A549 (cell line): ENCODE results near the gene GRAMD1A. TPM values are rescaled to one million over a fixed set of nuclear protein-coding genes. Genes with fewer than 3 reads are reported as not detected.

Experiments
- ATAC-seq, 2 experiments: fragments of 200-7000 bp in 1 of 2; fragments of >200 bp in 1 of 2; cut with Nextera tagmentation in 1 of 2; cut with Tn5 transposase in 1 of 2; 3 replicates each; pipeline versions ENCODE4 v1.8.0 to v1.9.1; 2018 to 2020; ENCODE audit warnings: mild to moderate bottlenecking in 1 of 2, moderate library complexity in 1 of 2
- CTCF ChIA-PET: fragments of 300-600 bp; sonication (Branson Sonifier 250); formaldehyde crosslinking; extraction: SDS; loops from one replicate; lab custom pipeline; 2021; ENCODE audit warnings: antibody characterized with exemption, inconsistent platforms; lab: Yijun Ruan, JAX
- POLR2A ChIA-PET: fragments of 350-600 bp; formaldehyde crosslinking; extraction: SDS; loops from one replicate; lab custom pipeline; 2021; ENCODE audit warnings: antibody characterized with exemption, inconsistent platforms; lab: Yijun Ruan, JAX
- DNase-seq, 2 experiments: peaks; one replicate each; pipeline versions ENCODE4 v3.0.0 to v3.0.0-alpha.2; 2011 to 2016; ENCODE audit warnings: low read depth in 1 of 2, low spot score in 1 of 2
- FAIRE-seq: peaks from 2 replicates; lab custom pipeline; 2011; peaks lifted over from hg19 to GRCh38; lab: Jason Lieb, UNC
- H3K27ac ChIP-seq, 2 experiments: fragments of >200 bp; sonication (Bioruptor Twin); formaldehyde crosslinking; 3 replicates each; pipeline ENCODE4 v1.5.1; 2016 to 2017
- H3K4me1 ChIP-seq: fragments of >200 bp; sonication (Bioruptor Twin); formaldehyde crosslinking; 3 replicates; pipeline ENCODE4 v1.6.1; 2016
- H3K4me2 ChIP-seq: fragments of >200 bp; sonication (Bioruptor Twin); formaldehyde crosslinking; 3 replicates; pipeline ENCODE4 v1.6.1; 2016
- H3K4me3 ChIP-seq: fragments of >200 bp; sonication (Bioruptor Twin); formaldehyde crosslinking; 3 replicates; pipeline ENCODE4 v1.5.1; 2016
- H3K9me3 ChIP-seq: fragments of >200 bp; sonication (Bioruptor Twin); formaldehyde crosslinking; 3 replicates; pipeline ENCODE4 v1.6.1; 2016
- BCL3 ChIP-seq: fragments of >200 bp; sonication (Bioruptor Twin); formaldehyde crosslinking; IDR thresholded peaks from 3 replicates; pipeline ENCODE4 v1.6.1; 2016
- CBX8 ChIP-seq: fragments of 200-600 bp; sonication (generic); IDR thresholded peaks from 2 replicates; pipeline ENCODE4 v1.6.1; 2016
- CEBPB ChIP-seq, 2 experiments: fragments of >200 bp in 1 of 2; sonication (Bioruptor Twin) in 1 of 2; formaldehyde crosslinking in 1 of 2; IDR thresholded peaks; 2 replicates each; pipeline ENCODE4 v1.6.1; 2012 to 2016
- CHD4 ChIP-seq: fragments of 200-600 bp; sonication (generic); IDR thresholded peaks from 2 replicates; pipeline ENCODE4 v1.6.1; 2016; ENCODE audit warnings: antibody characterized with exemption, mild to moderate bottlenecking, borderline replicate concordance
- EHF ChIP-seq: fragments of 250-450 bp; sonication (Bioruptor Pico); IDR thresholded peaks from 2 replicates; pipeline ENCODE4 v1.5.0; 2020; ENCODE audit warnings: mild to moderate bottlenecking
- EHMT2 ChIP-seq: fragments of 200-600 bp; sonication (generic); IDR thresholded peaks from 2 replicates; pipeline ENCODE4 v1.6.1; 2016; ENCODE audit warnings: antibody characterized with exemption, low read depth, mild to moderate bottlenecking, moderate library complexity
- ELK1 ChIP-seq: fragments of 150-350 bp; IDR thresholded peaks from 2 replicates; pipeline ENCODE4 v1.6.1; 2014; ENCODE audit warnings: low read depth, mild to moderate bottlenecking, low read length
- FOSL2 ChIP-seq, 2 experiments: fragments of 450-650 bp in 1 of 2; fragments of >200 bp in 1 of 2; sonication (Bioruptor Twin) in 1 of 2; formaldehyde crosslinking; IDR thresholded peaks; 2 replicates each; pipeline versions ENCODE4 v1.5.0 to v1.6.1; 2016 to 2020; ENCODE audit warnings: mild to moderate bottlenecking in 1 of 2, moderate library complexity in 1 of 2
- FOXS1 ChIP-seq: fragments of 250-450 bp; sonication (Bioruptor Pico); IDR thresholded peaks from 2 replicates; pipeline ENCODE4 v1.5.0; 2020; ENCODE audit warnings: mild to moderate bottlenecking, moderate library complexity
- GATA3 ChIP-seq: IDR thresholded peaks from 2 replicates; pipeline ENCODE4 v1.6.1; 2012; ENCODE audit warnings: borderline replicate concordance
- HDAC2 ChIP-seq: fragments of 200-600 bp; sonication (generic); IDR thresholded peaks from 2 replicates; pipeline ENCODE4 v1.6.1; 2016
- HOXA7 ChIP-seq: fragments of 250-450 bp; sonication (Bioruptor Pico); IDR thresholded peaks from 2 replicates; pipeline ENCODE4 v1.5.0; 2020; ENCODE audit warnings: mild to moderate bottlenecking, moderate library complexity
- HOXB5 ChIP-seq: fragments of 250-450 bp; sonication (Bioruptor Pico); IDR thresholded peaks from 2 replicates; pipeline ENCODE4 v1.5.0; 2020; ENCODE audit warnings: mild to moderate bottlenecking, moderate library complexity
- JUN ChIP-seq, 2 experiments: fragments of >200 bp; sonication (Bioruptor Twin); formaldehyde crosslinking; IDR thresholded peaks; 2 replicates in 1 of 2; 3 replicates in 1 of 2; pipeline ENCODE4 v1.6.1; 2016 to 2017
- KDM5A ChIP-seq: fragments of 200-600 bp; sonication (generic); IDR thresholded peaks from 2 replicates; pipeline ENCODE4 v1.6.1; 2016; ENCODE audit warnings: antibody characterized with exemption, mild to moderate bottlenecking
- MAFK ChIP-seq: fragments of 450-650 bp; IDR thresholded peaks from 2 replicates; pipeline ENCODE4 v1.6.1; 2014; ENCODE audit not compliant: partially characterized antibody
- MAZ ChIP-seq: fragments of 150-350 bp; IDR thresholded peaks from 2 replicates; pipeline ENCODE4 v1.6.1; 2014; ENCODE audit warnings: antibody characterized with exemption, low read depth, low read length, borderline replicate concordance
- NR3C1 ChIP-seq: fragments of >200 bp; sonication (Bioruptor Twin); formaldehyde crosslinking; IDR thresholded peaks from 3 replicates; pipeline ENCODE4 v1.6.1; 2017
- RAD21 ChIP-seq, 2 experiments: fragments of >200 bp in 1 of 2; sonication (Bioruptor Twin) in 1 of 2; formaldehyde crosslinking in 1 of 2; IDR thresholded peaks in 1 of 2; conservative IDR thresholded peaks in 1 of 2; 2 replicates in 1 of 2; 3 replicates in 1 of 2; pipeline ENCODE4 v1.6.1; 2012 to 2018; ENCODE audit warnings: inconsistent platforms in 1 of 2
- RARB ChIP-seq: fragments of 250-450 bp; sonication (Bioruptor Pico); IDR thresholded peaks from 2 replicates; pipeline ENCODE4 v1.8.0; 2021; ENCODE audit warnings: mild to moderate bottlenecking, moderate library complexity
- RCOR1 ChIP-seq: fragments of 150-350 bp; IDR thresholded peaks from 2 replicates; pipeline ENCODE4 v1.6.1; 2014; ENCODE audit warnings: antibody characterized with exemption, low read length, low read depth
- RNF2 ChIP-seq: fragments of 200-600 bp; sonication (generic); IDR thresholded peaks from 2 replicates; pipeline ENCODE4 v1.6.1; 2016; ENCODE audit warnings: low read depth, mild to moderate bottlenecking, antibody characterized with exemption, moderate library complexity, borderline replicate concordance
- SMC3 ChIP-seq: fragments of >200 bp; sonication (Bioruptor Twin); formaldehyde crosslinking; IDR thresholded peaks from 3 replicates; pipeline ENCODE4 v1.6.1; 2018; ENCODE audit warnings: inconsistent platforms
- TP53 ChIP-seq: fragments of 250-450 bp; sonication (Bioruptor Pico); IDR thresholded peaks from 2 replicates; pipeline ENCODE4 v1.5.0; 2021; ENCODE audit warnings: mild to moderate bottlenecking, moderate library complexity
- USF2 ChIP-seq: fragments of 450-650 bp; IDR thresholded peaks from 2 replicates; pipeline ENCODE4 v1.6.1; 2014; ENCODE audit warnings: antibody characterized with exemption
- ZC3H11A ChIP-seq: fragments of 450-650 bp; IDR thresholded peaks from 2 replicates; pipeline ENCODE4 v1.6.1; 2014; ENCODE audit warnings: antibody characterized with exemption, mild to moderate bottlenecking
- ZFP36 ChIP-seq: fragments of 450-650 bp; IDR thresholded peaks from 2 replicates; pipeline ENCODE4 v1.6.1; 2014; ENCODE audit warnings: borderline replicate concordance; ENCODE audit not compliant: partially characterized antibody
- WGBS: methylation state at CpG from one replicate; pipeline ENCODE4 v1.1.6; 2017; ENCODE audit errors: missing lambda C conversion rate; 5-methylcytosine and 5-hydroxymethylcytosine counted together
- polyA plus RNA-seq, 4 experiments: library from polyadenylated mRNA; depleted of rRNA in 3 of 4; stranded (reverse); fragments of >200 nt; fragmentation: RNase III in 1 of 4; extraction: RNeasy Plus Mini Kit Qiagen cat#74134 plus additional on column Dnase treatment in 1 of 4; gene quantifications; 2 replicates in 3 of 4; 3 replicates in 1 of 4; pipeline ENCODE4 v1.2.3, GENCODE V29; 2011 to 2017
- TF ChIP-seq, protein P1 (sequence below): fragments of >200 bp; sonication (Bioruptor Twin); formaldehyde crosslinking; IDR thresholded peaks from 2 replicates; pipeline ENCODE4 v1.6.1; 2016
- TF ChIP-seq, protein P2 (sequence below): IDR thresholded peaks from 2 replicates; pipeline ENCODE4 v1.6.1; 2012
- TF ChIP-seq, protein P3 (sequence below): fragments of >200 bp; sonication (Bioruptor Twin); formaldehyde crosslinking; IDR thresholded peaks from 3 replicates; pipeline ENCODE4 v1.5.1; 2016

The GRAMD1A gene
- polyA plus RNA-seq, 2 of the 4 experiments (the other 2 are of a cell fraction) = 128 to 184 TPM

DNA sequence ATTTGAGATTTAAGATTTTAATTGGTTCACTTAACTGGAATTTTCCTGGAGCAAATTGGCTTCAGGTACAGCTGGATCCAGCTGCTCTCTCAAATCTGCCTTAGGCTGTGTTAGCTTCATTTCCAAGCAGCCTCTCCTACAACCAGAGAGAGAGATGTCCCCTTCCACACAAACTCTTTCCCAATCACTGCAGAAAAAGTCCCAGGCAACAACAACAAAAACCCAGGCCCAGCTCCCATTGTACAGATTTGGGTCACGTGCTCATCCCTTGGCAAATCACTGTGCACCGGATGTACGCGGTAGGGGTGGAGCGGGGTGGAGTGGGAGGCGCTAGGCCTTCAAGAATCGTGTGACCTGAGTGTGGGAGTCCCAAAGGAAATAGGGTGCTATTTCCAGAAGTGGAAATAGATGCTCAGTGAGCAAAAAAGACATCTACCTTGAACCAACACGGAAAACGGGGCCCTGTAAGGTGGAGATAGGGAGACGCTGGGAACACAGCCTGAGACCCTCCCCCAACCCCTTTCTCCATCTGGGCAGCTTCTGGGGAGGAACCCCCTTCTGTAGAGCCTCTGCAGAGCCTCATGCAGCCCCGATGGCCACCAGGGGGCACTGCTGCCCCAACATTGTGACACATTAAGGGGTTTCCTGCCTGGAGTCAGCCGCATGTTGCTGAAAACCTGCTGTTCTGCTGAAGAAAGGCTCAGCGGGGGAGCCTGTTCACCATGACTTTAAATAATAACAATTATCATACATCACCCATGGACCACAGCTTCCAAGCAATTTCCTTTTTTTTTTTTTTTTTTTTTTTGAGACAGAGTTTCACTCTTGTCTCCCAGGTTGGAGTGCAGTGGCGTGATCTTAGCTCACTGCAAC, 66.8 kb downstream of the GRAMD1A start:
- H3K4me3 ChIP-seq = no peak overlapping the region; the same call in 2 of the 3 replicates
- POLR2A ChIA-PET = interaction anchor here (0.7 kb wide), 1 partner anchor 74 kb away, joined by 3 read pairs; no protein-coding TSS in a partner anchor
- no peak overlapping the region for H3K27ac ChIP-seq

GRCh38 chr19:35068941-35069634, 69.0 kb downstream of the GRAMD1A start:
- Histone ChIP-seq H3K27ac (no peak overlapping the region), H3K4me3 (no peak overlapping the region), H3K4me2 (no peak overlapping the region), H3K4me1 (peaks cover 4% of the 10 kb centered on the region; the same call in 2 of the 3 replicates), H3K9me3 (peaks cover 22% of the 10 kb centered on the region)
- FAIRE-seq = no peak
- no peak for DNase-seq
- ChIA-PET POLR2A (no interaction called here), CTCF (interaction anchor here (0.8 to 18.1 kb wide), 15 partner anchors 10 to 426 kb away, joined by 3 to 374 read pairs (median 8); partner anchors contain the start of gene HPN)
- ATAC-seq = no peak
- 38% methylated on average over 10 of the region's 10 CpGs for WGBS
- no peak for TF ChIP-seq ZC3H11A
- TF ChIP-seq NR3C1 = no peak
- no peak for TF ChIP-seq JUN (IDR thresholded peaks at IDR 0.05)
- no peak for TF ChIP-seq EHMT2
- no peak for TF ChIP-seq GATA3
- no peak for TF ChIP-seq MAFK
- TF ChIP-seq CEBPB (IDR thresholded peaks at IDR 0.05) = no peak
- no peak for TF ChIP-seq KDM5A
- no peak for TF ChIP-seq CHD4
- no peak for TF ChIP-seq BCL3
- no peak for TF ChIP-seq TP53 (CRISPR knock-in tag)
- no peak for TF ChIP-seq MAZ
- TF ChIP-seq RCOR1 = no peak
- TF ChIP-seq RNF2 = no peak

More for the DNA sequence above, 66.8 kb downstream of the GRAMD1A start:
- CTCF ChIA-PET = interaction anchor here (0.5 to 18.1 kb wide), 58 partner anchors 9 to 811 kb away, joined by 3 to 374 read pairs (median 5); partner anchors contain the start of genes FXYD1, FXYD3, FXYD5 and FXYD7
- FAIRE-seq (peak; percentile 86), ATAC-seq (peak; percentile 83 to 95), DNase-seq (peak; percentile 90 to 93)
- Histone ChIP-seq H3K4me2 (0 out of 3 replicates have a peak overlapping the region, but pooled peaks have one; percentile 5), H3K9me3 (peaks cover 22% of the 10 kb centered on the region), H3K4me1 (peaks cover 9% of the 10 kb centered on the region; the same call in 2 of the 3 replicates)
- TF ChIP-seq ELK1 = no peak
- TF ChIP-seq MAZ = no peak
- no peak for TF ChIP-seq CBX8
- TF ChIP-seq FOXS1 (CRISPR knock-in tag) = no peak
- no peak for TF ChIP-seq HOXB5 (CRISPR knock-in tag)
- peak; percentile 13 for TF ChIP-seq MAFK
- TF ChIP-seq, protein P1, sequence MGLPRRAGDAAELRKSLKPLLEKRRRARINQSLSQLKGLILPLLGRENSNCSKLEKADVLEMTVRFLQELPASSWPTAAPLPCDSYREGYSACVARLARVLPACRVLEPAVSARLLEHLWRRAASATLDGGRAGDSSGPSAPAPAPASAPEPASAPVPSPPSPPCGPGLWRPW = no peak
- TF ChIP-seq FOSL2 (IDR thresholded peaks at IDR 0.05) = no peak
- no peak for TF ChIP-seq FOSL2 (CRISPR knock-in tag; IDR thresholded peaks at IDR 0.05)
- TF ChIP-seq, protein P2, sequence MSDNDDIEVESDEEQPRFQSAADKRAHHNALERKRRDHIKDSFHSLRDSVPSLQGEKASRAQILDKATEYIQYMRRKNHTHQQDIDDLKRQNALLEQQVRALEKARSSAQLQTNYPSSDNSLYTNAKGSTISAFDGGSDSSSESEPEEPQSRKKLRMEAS = peak; percentile 64
- TF ChIP-seq CEBPB (IDR thresholded peaks at IDR 0.05) = 0 out of 4 replicates have a peak, but pooled peaks of 1 of the 2 experiments have one; percentile 33
- TF ChIP-seq EHF (CRISPR knock-in tag) = no peak
- TF ChIP-seq RAD21 (conservative IDR thresholded peaks at IDR 0.05 in 1 of 2, IDR thresholded peaks at IDR 0.05 in 1 of 2) = peak; percentile 90 to 94
- TF ChIP-seq, protein P3, sequence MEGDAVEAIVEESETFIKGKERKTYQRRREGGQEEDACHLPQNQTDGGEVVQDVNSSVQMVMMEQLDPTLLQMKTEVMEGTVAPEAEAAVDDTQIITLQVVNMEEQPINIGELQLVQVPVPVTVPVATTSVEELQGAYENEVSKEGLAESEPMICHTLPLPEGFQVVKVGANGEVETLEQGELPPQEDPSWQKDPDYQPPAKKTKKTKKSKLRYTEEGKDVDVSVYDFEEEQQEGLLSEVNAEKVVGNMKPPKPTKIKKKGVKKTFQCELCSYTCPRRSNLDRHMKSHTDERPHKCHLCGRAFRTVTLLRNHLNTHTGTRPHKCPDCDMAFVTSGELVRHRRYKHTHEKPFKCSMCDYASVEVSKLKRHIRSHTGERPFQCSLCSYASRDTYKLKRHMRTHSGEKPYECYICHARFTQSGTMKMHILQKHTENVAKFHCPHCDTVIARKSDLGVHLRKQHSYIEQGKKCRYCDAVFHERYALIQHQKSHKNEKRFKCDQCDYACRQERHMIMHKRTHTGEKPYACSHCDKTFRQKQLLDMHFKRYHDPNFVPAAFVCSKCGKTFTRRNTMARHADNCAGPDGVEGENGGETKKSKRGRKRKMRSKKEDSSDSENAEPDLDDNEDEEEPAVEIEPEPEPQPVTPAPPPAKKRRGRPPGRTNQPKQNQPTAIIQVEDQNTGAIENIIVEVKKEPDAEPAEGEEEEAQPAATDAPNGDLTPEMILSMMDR = peak; percentile 93
- TF ChIP-seq USF2 = peak; percentile 90
- peak; percentile 83 for TF ChIP-seq SMC3
- no peak for TF ChIP-seq RARB
- peak; percentile 68 for TF ChIP-seq KDM5A
- TF ChIP-seq HDAC2 = no peak
- TF ChIP-seq JUN (IDR thresholded peaks at IDR 0.05) = no peak
- TF ChIP-seq HOXA7 (CRISPR knock-in tag) = no peak
- TF ChIP-seq ZFP36 = no peak
- WGBS = 19% methylated on average over 13 of the region's 14 CpGs
